A172 (cell line): Measurements from ENCODE around the gene PPP1R12B. TPM values are rescaled to one million over a fixed set of nuclear protein-coding genes. Genes with fewer than 3 reads are reported as not detected.
"Not testable (repeated sequence)": the region's sequence is repeated elsewhere in the genome, so short reads cannot be mapped to it uniquely, and the experiment has no call there.

Experiments used
- DNase-seq: peaks from one replicate; pipeline ENCODE4 v3.0.0-alpha.2; 2015; ENCODE audit warnings: low spot score
- total RNA-seq: library from RNA; depleted of rRNA; stranded (reverse); fragments of >200 nt; shearing (Covaris generic); gene quantifications from 2 replicates; pipeline ENCODE4 v1.2.3, GENCODE V29; 2014

Gene PPP1R12B
- total RNA-seq, 1 experiment from 2014 or later: 15.6 TPM

GRCh38 chr1:202584707-202585589 is 236.4 kb downstream of the PPP1R12B start:
- DNase-seq: no peak

- DNase-seq: no peak
These were observed 237.1 kb downstream of the PPP1R12B start for GRCh38 chr1:202585590-202585933.

- DNase-seq: peak; percentile 42
These were observed 237.7 kb downstream of the PPP1R12B start for GRCh38 chr1:202586018-202586821.

GRCh38 chr1:202586871-202587270 is 238.4 kb downstream of the PPP1R12B start:
- DNase-seq: no peak

- no peak for DNase-seq
These were observed 239.5 kb downstream of the PPP1R12B start for GRCh38 chr1:202587859-202588485.

- peak; percentile 90 for DNase-seq
These were observed 240.1 kb downstream of the PPP1R12B start for GRCh38 chr1:202588503-202589189.

GRCh38 chr1:202589190-202589930 is 240.9 kb downstream of the PPP1R12B start:
- peak; percentile 100 for DNase-seq

GRCh38 chr1:202590126-202590525 is 241.6 kb downstream of the PPP1R12B start:
- DNase-seq: no peak

GRCh38 chr1:202590975-202591411 is 242.5 kb downstream of the PPP1R12B start:
- no peak for DNase-seq

GRCh38 chr1:202591515-202591914 is 243.0 kb downstream of the PPP1R12B start:
- DNase-seq: no peak

- no peak for DNase-seq
These were observed 243.6 kb downstream of the PPP1R12B start for GRCh38 chr1:202592146-202592545.

- peak; percentile 71 for DNase-seq
These were observed 245.3 kb downstream of the PPP1R12B start for GRCh38 chr1:202593845-202594244.

GRCh38 chr1:202596638-202597037 is 248.1 kb downstream of the PPP1R12B start:
- DNase-seq: no peak

- no peak for DNase-seq
These were observed 248.7 kb downstream of the PPP1R12B start for GRCh38 chr1:202597090-202597761.

- peak; percentile 84 for DNase-seq
These were observed 251.4 kb downstream of the PPP1R12B start for GRCh38 chr1:202599669-202600431.

- DNase-seq: no peak
These were observed 252.0 kb downstream of the PPP1R12B start for GRCh38 chr1:202600432-202601041.

- DNase-seq: no peak
These were observed 254.9 kb downstream of the PPP1R12B start for GRCh38 chr1:202603435-202603834.

- DNase-seq: no peak
These were observed 257.0 kb downstream of the PPP1R12B start for GRCh38 chr1:202605515-202605914.

- not testable (repeated sequence) for DNase-seq
These were observed 263.5 kb downstream of the PPP1R12B start for GRCh38 chr1:202612036-202612435.
